Panc1 (cell line): ENCODE measurements around the gene SLC9A7. TPM values are rescaled to one million over a fixed set of nuclear protein-coding genes. Genes with fewer than 3 reads are reported as not detected.
A peak's percentile ranks its signal among the peaks of the same experiment; 100 is the strongest.

Source experiments
- ATAC-seq: fragments of 200-7000 bp; cut with Tn5 transposase; 2 replicates; pipeline ENCODE4 v1.9.1; 2020; ENCODE audit warnings: mild to moderate bottlenecking, moderate library complexity
- BruUV-seq: library from RNA; stranded (reverse); fragments of 400-500 nt; replicated peaks from 2 replicates; lab custom pipeline; 2021; lab: Mats Ljungman, UMichigan
- CTCF ChIA-PET: fragments of 300-600 bp; sonication (Branson Sonifier 250); formaldehyde crosslinking; loops from one replicate; lab custom pipeline; 2022; ENCODE audit warnings: antibody characterized with exemption; lab: Charles Lee
- POLR2A ChIA-PET: fragments of 300-600 bp; sonication (Branson Sonifier 250); formaldehyde crosslinking; loops from one replicate; lab custom pipeline; 2022; ENCODE audit warnings: antibody characterized with exemption; lab: Charles Lee
- DNase-seq: peaks from one replicate; pipeline ENCODE4 v3.0.0-alpha.2; 2010; ENCODE audit warnings: low read depth, low spot score
- H3K27ac ChIP-seq: 2 replicates; pipeline ENCODE4 v1.5.1; 2011; ENCODE audit warnings: mild to moderate bottlenecking, low read length, inconsistent platforms
- H3K27me3 ChIP-seq: fragments of 200-500 bp; sonication (Bioruptor generic); 2 replicates; pipeline ENCODE4 v1.6.0; 2014; ENCODE audit warnings: low read length, inconsistent platforms; ENCODE audit not compliant: control insufficient read depth, insufficient read depth
- H3K36me3 ChIP-seq: fragments of 200-500 bp; sonication (Bioruptor generic); 2 replicates; pipeline ENCODE4 v1.5.1; 2014; ENCODE audit warnings: inconsistent platforms, mild to moderate bottlenecking, low read length, moderate library complexity; ENCODE audit not compliant: control insufficient read depth, insufficient read depth
- H3K4me1 ChIP-seq: 2 replicates; pipeline ENCODE4 v1.5.1; 2011; ENCODE audit warnings: inconsistent platforms, mild to moderate bottlenecking, low read length, moderate library complexity; ENCODE audit not compliant: control insufficient read depth, insufficient read depth
- H3K4me3 ChIP-seq, 2 experiments: 2 replicates each; pipeline ENCODE4 v1.5.1; 2011 to 2012; ENCODE audit warnings: low read depth in 2 of 2, low read length in 2 of 2, mild to moderate bottlenecking in 2 of 2, inconsistent platforms in 1 of 2, moderate library complexity in 1 of 2
- H3K9me3 ChIP-seq: fragments of 200-500 bp; sonication (Bioruptor generic); 2 replicates; pipeline ENCODE4 v1.5.1; 2014; ENCODE audit warnings: low read depth, mild to moderate bottlenecking, inconsistent platforms, low read length, moderate library complexity; ENCODE audit not compliant: control insufficient read depth, insufficient read depth
- CTCF ChIP-seq: fragments of 450-650 bp; IDR thresholded peaks from 2 replicates; pipeline ENCODE4 v1.5.1; 2017; ENCODE audit warnings: mild to moderate bottlenecking
- POLR2AphosphoS5 ChIP-seq: IDR thresholded peaks from 2 replicates; pipeline ENCODE4 v1.6.1; 2012; ENCODE audit warnings: mild to moderate bottlenecking, low read depth, low read length, moderate library complexity
- REST ChIP-seq, 2 experiments: IDR thresholded peaks; 2 replicates each; pipeline ENCODE4 v1.6.1; 2011 to 2012; ENCODE audit warnings: low read depth in 2 of 2, control low read depth in 1 of 2, low read length in 1 of 2, mild to moderate bottlenecking in 1 of 2, moderate library complexity in 1 of 2; ENCODE audit not compliant: insufficient read depth in 1 of 2
- SIN3A ChIP-seq: IDR thresholded peaks from 2 replicates; pipeline ENCODE4 v1.6.1; 2012; ENCODE audit warnings: low read depth, mild to moderate bottlenecking, low read length, moderate library complexity, borderline replicate concordance; ENCODE audit not compliant: insufficient read depth
- TCF7L2 ChIP-seq: IDR thresholded peaks from 2 replicates; pipeline ENCODE4 v1.6.1; 2011; ENCODE audit warnings: mild to moderate bottlenecking, low read depth, low read length, inconsistent platforms
- in situ Hi-C: cut with HindIII; loops from 2 replicates; pipeline ENCODE4 v1.10.0; 2016; ENCODE audit warnings: low sequenced_read_pairs, low pct_unique_long_range_greater_than_20kb
- intact Hi-C: fragments of 100-400 bp; cut with micrococcal nuclease; formaldehyde crosslinking; loops from one replicate; pipeline ENCODE4 v1.10.0; 2022; ENCODE audit not compliant: unreplicated experiment
- total RNA-seq: library from RNA; stranded (reverse); gene quantifications from one replicate; pipeline ENCODE4 v1.2.1, GENCODE V29; 2021; ENCODE audit not compliant: unreplicated experiment

Gene SLC9A7
- total RNA-seq, 1 experiment from 2014 or later = 80.4 TPM

- BruUV-seq = no TSS peak
- DNase-seq = peak; percentile 85
- POLR2A ChIA-PET = interaction anchor here (0.6 kb wide), 1 partner anchor 843 kb away, joined by 3 read pairs; no protein-coding TSS in a partner anchor
Observed at GRCh38 chrX:46791927-46792809, 33.2 kb upstream of the SLC9A7 start.

More at GRCh38 chrX:46791927-46792809, 33.2 kb upstream of the SLC9A7 start:
- intact Hi-C loops (loop anchor here (10.0 kb wide), 1 partner anchor 237 kb away; no protein-coding TSS in a partner anchor), in situ Hi-C loops (no loop called here)
- TF ChIP-seq REST (IDR thresholded peaks at IDR 0.05; ENCODE audit: insufficient read depth in 1 of 2, low read depth in 2 of 2, low read length in 1 of 2) (no peak), SIN3A (no peak), TCF7L2 (no peak), POLR2AphosphoS5 (no peak), CTCF (no peak)
- Histone ChIP-seq H3K4me3 (peak overlapping the region in 1 of 2 experiments; percentile 10; a peak in 1 of 4 replicates), H3K27ac (peak overlapping the region; percentile 82), H3K36me3 (no peaks in the 10 kb centered on the region), H3K27me3 (no peaks in the 10 kb centered on the region), H3K9me3 (no peaks in the 10 kb centered on the region), H3K4me1 (peaks cover 12% of the 10 kb centered on the region)
- peak; percentile 89 for ATAC-seq
- CTCF ChIA-PET = interaction anchor here (1.4 kb wide), 1 partner anchor 34 kb away, joined by 3 read pairs; the partner anchor contains the start of gene SLC9A7
